HepG2 (cell line): ENCODE measurements around the gene GDE1. TPM values are rescaled to one million over a fixed set of nuclear protein-coding genes. Genes with fewer than 3 reads are reported as not detected.
A peak's percentile ranks its signal among the peaks of the same experiment; 100 is the strongest.

Experiments used
- ARNT ChIP-seq: fragments of 450-650 bp; IDR thresholded peaks from 2 replicates; pipeline ENCODE4 v1.6.1; 2017
- ATAD3A ChIP-seq: sonication (generic); formaldehyde crosslinking; IDR thresholded peaks from 2 replicates; pipeline ENCODE4 v1.4.0; 2020; ENCODE audit warnings: missing genetic modification reagents
- ELF1 ChIP-seq: sonication (generic); formaldehyde crosslinking; IDR thresholded peaks from 2 replicates; pipeline ENCODE4 v1.4.0; 2020; ENCODE audit warnings: missing genetic modification reagents
- ETV6 ChIP-seq: sonication (generic); formaldehyde crosslinking; conservative IDR thresholded peaks from 2 replicates; pipeline ENCODE4 v1.4.0; 2020; ENCODE audit warnings: missing genetic modification reagents
- HNRNPH1 ChIP-seq: fragments of 200-400 bp; formaldehyde crosslinking; optimal IDR thresholded peaks from 2 replicates; pipeline ENCODE3; 2017; ENCODE audit warnings: mild to moderate bottlenecking, low read depth, low read length
- HOXA9 ChIP-seq: sonication (generic); formaldehyde crosslinking; IDR thresholded peaks from 2 replicates; pipeline ENCODE4 v1.8.1; 2022; ENCODE audit warnings: missing genetic modification reagents, mild to moderate bottlenecking, moderate library complexity, borderline replicate concordance
- ISX ChIP-seq: sonication (generic); formaldehyde crosslinking; conservative IDR thresholded peaks from 2 replicates; pipeline ENCODE4 v1.5.0; 2020; ENCODE audit warnings: missing genetic modification reagents
- JUN ChIP-seq: sonication (generic); formaldehyde crosslinking; IDR thresholded peaks from 2 replicates; pipeline ENCODE4 v1.4.0; 2020; ENCODE audit warnings: mild to moderate bottlenecking, missing genetic modification reagents
- KLF15 ChIP-seq: sonication (generic); formaldehyde crosslinking; IDR thresholded peaks from 2 replicates; pipeline ENCODE4 v1.8.1; 2023; ENCODE audit warnings: borderline replicate concordance, mild to moderate bottlenecking, inconsistent platforms, missing genetic modification reagents, mixed read lengths
- MTERF4 ChIP-seq: sonication (generic); formaldehyde crosslinking; IDR thresholded peaks from 2 replicates; pipeline ENCODE4 v1.8.0; 2023; ENCODE audit warnings: mild to moderate bottlenecking, missing genetic modification reagents
- MTF2 ChIP-seq: sonication (generic); formaldehyde crosslinking; IDR thresholded peaks from 2 replicates; pipeline ENCODE4 v1.5.0; 2020; ENCODE audit warnings: missing genetic modification reagents, borderline replicate concordance
- PHB2 ChIP-seq: fragments of 450-650 bp; IDR thresholded peaks from 2 replicates; pipeline ENCODE4 v1.6.1; 2018; ENCODE audit not compliant: partially characterized antibody
- RBAK ChIP-seq: sonication (generic); formaldehyde crosslinking; IDR thresholded peaks from 2 replicates; pipeline ENCODE4 v1.5.1; 2020; ENCODE audit warnings: mild to moderate bottlenecking, missing genetic modification reagents
- RXRA ChIP-seq: sonication (generic); formaldehyde crosslinking; IDR thresholded peaks from 2 replicates; pipeline ENCODE4 v1.5.1; 2020; ENCODE audit warnings: missing genetic modification reagents
- SALL2 ChIP-seq: sonication (generic); formaldehyde crosslinking; IDR thresholded peaks from 2 replicates; pipeline ENCODE4 v1.8.1; 2023; ENCODE audit warnings: mild to moderate bottlenecking, missing genetic modification reagents, inconsistent platforms
- ZKSCAN8 ChIP-seq: IDR thresholded peaks from 2 replicates; pipeline ENCODE4 v1.6.1; 2016; ENCODE audit warnings: borderline replicate concordance, missing genetic modification reagents, missing compliant biosample characterization
- ZNF253 ChIP-seq: sonication (generic); formaldehyde crosslinking; IDR thresholded peaks from 2 replicates; pipeline ENCODE4 v1.8.0; 2022; ENCODE audit warnings: mild to moderate bottlenecking, missing genetic modification reagents, borderline replicate concordance
- ZNF484 ChIP-seq: sonication (generic); formaldehyde crosslinking; IDR thresholded peaks from 2 replicates; pipeline ENCODE4 v1.5.1; 2020; ENCODE audit warnings: mild to moderate bottlenecking, low read depth, missing genetic modification reagents, borderline replicate concordance
- ZNF614 ChIP-seq: IDR thresholded peaks from 2 replicates; pipeline ENCODE4 v1.6.1; 2018; ENCODE audit warnings: missing biosample characterization, missing genetic modification reagents, inconsistent platforms, borderline replicate concordance
- ZNF616 ChIP-seq: sonication (generic); formaldehyde crosslinking; IDR thresholded peaks from 2 replicates; pipeline ENCODE4 v1.5.0; 2020; ENCODE audit warnings: low read depth, mild to moderate bottlenecking, missing genetic modification reagents
- ZNF674 ChIP-seq: sonication (generic); formaldehyde crosslinking; IDR thresholded peaks from 2 replicates; pipeline ENCODE4 v1.5.0; 2020; ENCODE audit warnings: low read depth, mild to moderate bottlenecking, missing genetic modification reagents
- ZNF746 ChIP-seq: sonication (generic); formaldehyde crosslinking; IDR thresholded peaks from 2 replicates; pipeline ENCODE4 v1.8.0; 2022; ENCODE audit warnings: mild to moderate bottlenecking, missing genetic modification reagents
- polyA plus RNA-seq, 8 experiments: library from polyadenylated mRNA; depleted of rRNA in 3 of 8; stranded (reverse) in 7 of 8; unstranded in 1 of 8; fragments of >200 nt; fragmentation: Illumina TruSeq in 4 of 8; extraction: Trizol in 4 of 8; gene quantifications; 2 replicates each; pipeline versions ENCODE4 v1.2.1 to v1.2.3, GENCODE V29; 2011 to 2016; ENCODE audit warnings: low read depth in 4 of 8, missing spikeins in 1 of 8, mixed read lengths in 1 of 8; ENCODE audit not compliant: insufficient read depth in 1 of 8
- total RNA-seq, 5 experiments: library from RNA; depleted of rRNA; stranded (reverse); fragments of >200 nt; fragmentation: Illumina TruSeq; extraction: Trizol; gene quantifications; 2 replicates each; pipeline ENCODE4 v1.2.3, GENCODE V29; 2016; ENCODE audit warnings: low read depth in 1 of 5
- TF ChIP-seq, protein P1 (sequence below): sonication (generic); formaldehyde crosslinking; IDR thresholded peaks from 2 replicates; pipeline ENCODE4 v1.8.0; 2022; ENCODE audit warnings: missing genetic modification reagents, mild to moderate bottlenecking, borderline replicate concordance
- TF ChIP-seq, protein P2 (sequence below): sonication (generic); formaldehyde crosslinking; IDR thresholded peaks from 2 replicates; pipeline ENCODE4 v1.9.0; 2021; ENCODE audit warnings: missing genetic modification reagents, borderline replicate concordance
- TF ChIP-seq, protein P3 (sequence below): sonication (generic); formaldehyde crosslinking; IDR thresholded peaks from 2 replicates; pipeline ENCODE4 v1.5.0; 2020; ENCODE audit warnings: missing genetic modification reagents

GDE1 gene
- total and polyA plus RNA-seq, 2 of the 13 experiments (the other 11 are each of a cell fraction or from before 2014, with no cell fraction given): 35.9 to 59.0 TPM

DNA sequence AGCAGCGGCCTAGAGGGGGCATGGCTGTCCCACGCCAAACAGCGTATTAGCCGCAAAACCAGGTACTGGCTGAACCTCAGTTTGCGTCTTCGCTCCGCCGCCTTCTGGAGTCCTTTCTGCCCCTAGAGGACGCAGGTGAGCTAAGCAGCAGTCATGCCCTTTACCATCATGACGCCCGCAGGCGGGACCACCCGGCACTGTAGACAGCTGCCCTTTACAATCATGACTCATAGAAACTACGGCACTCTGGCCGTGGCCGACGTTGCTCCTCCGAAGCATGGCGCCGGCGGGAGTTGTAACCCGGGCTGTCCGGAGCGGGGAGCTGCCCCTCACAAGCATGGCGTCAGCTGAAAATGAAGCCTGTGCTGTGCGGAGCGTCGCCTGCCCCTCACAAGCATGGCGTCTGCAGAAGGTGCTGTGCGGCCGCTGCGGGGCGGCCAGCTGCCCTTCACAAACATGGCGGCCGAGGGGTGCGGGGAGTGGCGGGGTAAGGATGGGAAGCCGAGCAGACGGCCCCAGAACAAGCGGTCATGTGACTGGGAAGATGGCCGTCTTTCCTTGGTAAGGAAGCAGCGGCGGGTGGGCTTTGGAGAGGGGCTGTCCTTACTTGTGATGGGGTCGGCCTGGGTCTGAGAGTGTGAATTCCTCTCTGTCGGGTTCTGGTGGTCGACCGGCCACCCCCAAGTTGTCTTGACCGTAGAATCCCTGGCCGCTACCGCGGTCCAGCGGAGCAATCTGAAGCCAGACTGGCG is 33.5 kb upstream of the GDE1 start, which contains the start of gene VPS35L (continued):
- TF ChIP-seq ARNT: no peak
- TF ChIP-seq ETV6: no peak; the same call in 1 of the 2 replicates
- TF ChIP-seq, protein P1, sequence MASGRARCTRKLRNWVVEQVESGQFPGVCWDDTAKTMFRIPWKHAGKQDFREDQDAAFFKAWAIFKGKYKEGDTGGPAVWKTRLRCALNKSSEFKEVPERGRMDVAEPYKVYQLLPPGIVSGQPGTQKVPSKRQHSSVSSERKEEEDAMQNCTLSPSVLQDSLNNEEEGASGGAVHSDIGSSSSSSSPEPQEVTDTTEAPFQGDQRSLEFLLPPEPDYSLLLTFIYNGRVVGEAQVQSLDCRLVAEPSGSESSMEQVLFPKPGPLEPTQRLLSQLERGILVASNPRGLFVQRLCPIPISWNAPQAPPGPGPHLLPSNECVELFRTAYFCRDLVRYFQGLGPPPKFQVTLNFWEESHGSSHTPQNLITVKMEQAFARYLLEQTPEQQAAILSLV (CRISPR knock-in tag): peak; percentile 89; the same call in 1 of the 2 replicates
- TF ChIP-seq ISX (CRISPR knock-in tag): no peak; the same call in 1 of the 2 replicates
- no peak for TF ChIP-seq ZNF253 (CRISPR knock-in tag)
- TF ChIP-seq KLF15 (CRISPR knock-in tag): no peak
- no peak for TF ChIP-seq HNRNPH1
- TF ChIP-seq ZNF484: no peak
- peak; percentile 61; the same call in 1 of the 2 replicates for TF ChIP-seq ELF1
- TF ChIP-seq HOXA9 (CRISPR knock-in tag): no peak
- peak; percentile 83; the same call in 1 of the 2 replicates for TF ChIP-seq JUN (CRISPR knock-in tag)
- TF ChIP-seq, protein P2, sequence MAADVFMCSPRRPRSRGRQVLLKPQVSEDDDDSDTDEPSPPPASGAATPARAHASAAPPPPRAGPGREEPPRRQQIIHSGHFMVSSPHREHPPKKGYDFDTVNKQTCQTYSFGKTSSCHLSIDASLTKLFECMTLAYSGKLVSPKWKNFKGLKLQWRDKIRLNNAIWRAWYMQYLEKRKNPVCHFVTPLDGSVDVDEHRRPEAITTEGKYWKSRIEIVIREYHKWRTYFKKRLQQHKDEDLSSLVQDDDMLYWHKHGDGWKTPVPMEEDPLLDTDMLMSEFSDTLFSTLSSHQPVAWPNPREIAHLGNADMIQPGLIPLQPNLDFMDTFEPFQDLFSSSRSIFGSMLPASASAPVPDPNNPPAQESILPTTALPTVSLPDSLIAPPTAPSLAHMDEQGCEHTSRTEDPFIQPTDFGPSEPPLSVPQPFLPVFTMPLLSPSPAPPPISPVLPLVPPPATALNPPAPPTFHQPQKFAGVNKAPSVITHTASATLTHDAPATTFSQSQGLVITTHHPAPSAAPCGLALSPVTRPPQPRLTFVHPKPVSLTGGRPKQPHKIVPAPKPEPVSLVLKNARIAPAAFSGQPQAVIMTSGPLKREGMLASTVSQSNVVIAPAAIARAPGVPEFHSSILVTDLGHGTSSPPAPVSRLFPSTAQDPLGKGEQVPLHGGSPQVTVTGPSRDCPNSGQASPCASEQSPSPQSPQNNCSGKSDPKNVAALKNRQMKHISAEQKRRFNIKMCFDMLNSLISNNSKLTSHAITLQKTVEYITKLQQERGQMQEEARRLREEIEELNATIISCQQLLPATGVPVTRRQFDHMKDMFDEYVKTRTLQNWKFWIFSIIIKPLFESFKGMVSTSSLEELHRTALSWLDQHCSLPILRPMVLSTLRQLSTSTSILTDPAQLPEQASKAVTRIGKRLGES (CRISPR knock-in tag): no peak
- peak; percentile 82 for TF ChIP-seq SALL2 (CRISPR knock-in tag)
- TF ChIP-seq RXRA (CRISPR knock-in tag): no peak; the same call in 1 of the 2 replicates
- TF ChIP-seq MTF2 (CRISPR knock-in tag): peak; percentile 96
- TF ChIP-seq MTERF4 (CRISPR knock-in tag): no peak; the same call in 1 of the 2 replicates
- no peak for TF ChIP-seq PHB2
- TF ChIP-seq ZNF746: no peak
- TF ChIP-seq ZNF614: peak; percentile 44; the same call in 1 of the 2 replicates
- TF ChIP-seq, protein P3, sequence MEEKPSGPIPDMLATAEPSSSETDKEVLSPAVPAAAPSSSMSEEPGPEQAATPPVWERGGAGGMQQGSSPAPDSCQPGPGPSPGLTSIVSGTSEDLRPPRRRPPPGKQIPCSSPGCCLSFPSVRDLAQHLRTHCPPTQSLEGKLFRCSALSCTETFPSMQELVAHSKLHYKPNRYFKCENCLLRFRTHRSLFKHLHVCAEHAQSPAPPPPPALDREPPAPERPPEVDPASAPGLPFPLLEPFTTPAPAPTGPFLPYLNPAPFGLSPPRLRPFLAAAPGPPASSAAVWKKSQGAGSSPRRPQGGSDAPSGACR (CRISPR knock-in tag): peak; percentile 95; the same call in 1 of the 2 replicates
- TF ChIP-seq ZNF616 (CRISPR knock-in tag): peak; percentile 89
- 0 out of 2 replicates have a peak, but pooled peaks have one; percentile 43 for TF ChIP-seq ZNF674 (CRISPR knock-in tag)
- TF ChIP-seq RBAK (CRISPR knock-in tag): no peak
- TF ChIP-seq ATAD3A (CRISPR knock-in tag): 0 out of 2 replicates have a peak, but pooled peaks have one; percentile 14
- TF ChIP-seq ZKSCAN8: peak; percentile 89
